Measurements from ENCODE around the gene KRT71.

Gene KRT71

GRCh38 chr12:52566847-52567291, 13.9 kb upstream of the KRT71 start:
- TF ChIP-seq, protein P1, sequence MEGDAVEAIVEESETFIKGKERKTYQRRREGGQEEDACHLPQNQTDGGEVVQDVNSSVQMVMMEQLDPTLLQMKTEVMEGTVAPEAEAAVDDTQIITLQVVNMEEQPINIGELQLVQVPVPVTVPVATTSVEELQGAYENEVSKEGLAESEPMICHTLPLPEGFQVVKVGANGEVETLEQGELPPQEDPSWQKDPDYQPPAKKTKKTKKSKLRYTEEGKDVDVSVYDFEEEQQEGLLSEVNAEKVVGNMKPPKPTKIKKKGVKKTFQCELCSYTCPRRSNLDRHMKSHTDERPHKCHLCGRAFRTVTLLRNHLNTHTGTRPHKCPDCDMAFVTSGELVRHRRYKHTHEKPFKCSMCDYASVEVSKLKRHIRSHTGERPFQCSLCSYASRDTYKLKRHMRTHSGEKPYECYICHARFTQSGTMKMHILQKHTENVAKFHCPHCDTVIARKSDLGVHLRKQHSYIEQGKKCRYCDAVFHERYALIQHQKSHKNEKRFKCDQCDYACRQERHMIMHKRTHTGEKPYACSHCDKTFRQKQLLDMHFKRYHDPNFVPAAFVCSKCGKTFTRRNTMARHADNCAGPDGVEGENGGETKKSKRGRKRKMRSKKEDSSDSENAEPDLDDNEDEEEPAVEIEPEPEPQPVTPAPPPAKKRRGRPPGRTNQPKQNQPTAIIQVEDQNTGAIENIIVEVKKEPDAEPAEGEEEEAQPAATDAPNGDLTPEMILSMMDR (IDR thresholded peaks at IDR 0.05; ENCODE audit: low read length): no peak
- no peak for TF ChIP-seq EZH2 (IDR thresholded peaks at IDR 0.05; ENCODE audit: borderline replicate concordance, low read length)
- no peak overlapping the region for H3K9ac ChIP-seq (ENCODE audit: low read length)
- H3K79me2 ChIP-seq (ENCODE audit: insufficient read depth, low read length): no peaks in the 10 kb centered on the region
- no peaks in the 10 kb centered on the region; the same call in 1 of the 2 replicates for H3K27me3 ChIP-seq (ENCODE audit: insufficient read depth, low read length)
- H3K4me2 ChIP-seq (ENCODE audit: low read length): no peak overlapping the region
- H3F3A ChIP-seq (ENCODE audit: insufficient read depth, low read length): no peaks in the 10 kb centered on the region
- H4K20me1 ChIP-seq (ENCODE audit: insufficient read depth, low read length): no peaks in the 10 kb centered on the region
- no peaks in the 10 kb centered on the region for H3K9me3 ChIP-seq (ENCODE audit: low read length)
- no peaks in the 10 kb centered on the region for H3K4me1 ChIP-seq (ENCODE audit: insufficient read depth, low read length, severe bottlenecking)
- H3K36me3 ChIP-seq (ENCODE audit: insufficient read depth, low read length): no peaks in the 10 kb centered on the region
- no peaks in the 10 kb centered on the region for H3K9me2 ChIP-seq (ENCODE audit: low read depth, low read length)
- no peak overlapping the region for H3K4me3 ChIP-seq (ENCODE audit: low read depth, low read length, poor library complexity, severe bottlenecking)
- H2AFZ ChIP-seq (ENCODE audit: low read length): no peak overlapping the region
- H3K27ac ChIP-seq (ENCODE audit: low read depth, low read length, poor library complexity, severe bottlenecking): no peak overlapping the region

- no peak for TF ChIP-seq EZH2 (IDR thresholded peaks at IDR 0.05; ENCODE audit: borderline replicate concordance, low read length)
- TF ChIP-seq, protein P1 (IDR thresholded peaks at IDR 0.05; ENCODE audit: low read length): no peak
- H3F3A ChIP-seq (ENCODE audit: insufficient read depth, low read length): no peaks in the 10 kb centered on the region
- H3K9ac ChIP-seq (ENCODE audit: low read length): no peak overlapping the region
- H3K4me3 ChIP-seq (ENCODE audit: low read depth, low read length, poor library complexity, severe bottlenecking): no peak overlapping the region
- H3K4me2 ChIP-seq (ENCODE audit: low read length): no peak overlapping the region
- H3K27ac ChIP-seq (ENCODE audit: low read depth, low read length, poor library complexity, severe bottlenecking): no peak overlapping the region
- no peaks in the 10 kb centered on the region for H4K20me1 ChIP-seq (ENCODE audit: insufficient read depth, low read length)
- H3K9me3 ChIP-seq (ENCODE audit: low read length): no peaks in the 10 kb centered on the region
- H3K36me3 ChIP-seq (ENCODE audit: insufficient read depth, low read length): no peaks in the 10 kb centered on the region
- no peaks in the 10 kb centered on the region for H3K4me1 ChIP-seq (ENCODE audit: insufficient read depth, low read length, severe bottlenecking)
- H2AFZ ChIP-seq (ENCODE audit: low read length): no peak overlapping the region
- peaks cover 3% of the 10 kb centered on the region; the same call in 1 of the 2 replicates for H3K27me3 ChIP-seq (ENCODE audit: insufficient read depth, low read length)
- H3K79me2 ChIP-seq (ENCODE audit: insufficient read depth, low read length): no peaks in the 10 kb centered on the region
- no peaks in the 10 kb centered on the region for H3K9me2 ChIP-seq (ENCODE audit: low read depth, low read length)
These were observed 11.6 kb upstream of the KRT71 start for GRCh38 chr12:52564582-52564981.

DNA sequence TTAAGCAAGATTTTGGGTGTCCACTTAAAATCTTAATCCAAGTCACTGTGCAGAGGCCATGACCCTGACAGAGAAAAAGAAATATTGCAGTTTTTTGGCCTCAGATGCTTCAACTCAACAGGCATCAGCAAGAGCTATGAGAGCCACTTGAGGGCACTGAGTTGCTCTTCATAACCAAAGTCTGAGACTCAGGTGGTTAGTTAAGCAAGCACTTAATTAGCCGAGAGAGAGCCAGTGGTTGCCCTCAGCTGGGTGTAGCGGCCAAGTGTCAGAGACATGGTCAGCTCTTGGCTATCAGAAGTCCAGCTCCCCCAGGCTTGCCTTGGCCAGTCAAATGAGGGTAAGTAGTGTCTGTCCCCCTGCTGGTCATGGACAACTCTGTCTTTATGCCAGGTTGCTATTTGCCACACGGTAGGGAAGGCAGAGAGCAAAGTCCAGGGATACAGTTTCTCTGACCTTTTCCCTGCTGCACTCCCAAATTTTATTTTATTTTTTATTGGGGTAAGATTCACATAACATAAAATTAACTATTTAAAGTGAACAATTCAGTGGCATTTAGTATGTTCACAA, 9.0 kb upstream of the KRT71 start:
- Histone ChIP-seq H3K4me1 (ENCODE audit: insufficient read depth, low read length, severe bottlenecking) (no peaks in the 10 kb centered on the region), H3K4me3 (ENCODE audit: low read depth, low read length, poor library complexity, severe bottlenecking) (no peak overlapping the region), H3K4me2 (ENCODE audit: low read length) (no peak overlapping the region), H3K27me3 (ENCODE audit: insufficient read depth, low read length) (peaks cover 3% of the 10 kb centered on the region; the same call in 1 of the 2 replicates), H3F3A (ENCODE audit: insufficient read depth, low read length) (no peaks in the 10 kb centered on the region), H3K9ac (ENCODE audit: low read length) (no peak overlapping the region), H3K79me2 (ENCODE audit: insufficient read depth, low read length) (no peaks in the 10 kb centered on the region), H3K9me2 (ENCODE audit: low read depth, low read length) (no peaks in the 10 kb centered on the region), H4K20me1 (ENCODE audit: insufficient read depth, low read length) (no peaks in the 10 kb centered on the region), H2AFZ (ENCODE audit: low read length) (no peak overlapping the region), H3K9me3 (ENCODE audit: low read length) (no peaks in the 10 kb centered on the region), H3K36me3 (ENCODE audit: insufficient read depth, low read length) (no peaks in the 10 kb centered on the region), H3K27ac (ENCODE audit: low read depth, low read length, poor library complexity, severe bottlenecking) (no peak overlapping the region)
- TF ChIP-seq, protein P1 (IDR thresholded peaks at IDR 0.05; ENCODE audit: low read length): no peak
- no peak for TF ChIP-seq EZH2 (IDR thresholded peaks at IDR 0.05; ENCODE audit: borderline replicate concordance, low read length)

All from OCI-LY1 (cell line).